Ishikawa (cell line): Measurements from ENCODE around the gene SLC5A10.

Source experiments
- CEBPB ChIP-seq: IDR thresholded peaks from 2 replicates; pipeline ENCODE4 v1.6.1; 2012
- CREB1 ChIP-seq: IDR thresholded peaks from 2 replicates; pipeline ENCODE4 v1.6.1; 2012; ENCODE audit warnings: low read depth
- EGR1 ChIP-seq: IDR thresholded peaks from 2 replicates; pipeline ENCODE4 v1.6.1; 2012
- EP300 ChIP-seq: IDR thresholded peaks from 2 replicates; pipeline ENCODE4 v1.6.1; 2012; ENCODE audit warnings: borderline replicate concordance
- FOXM1 ChIP-seq: IDR thresholded peaks from 2 replicates; pipeline ENCODE4 v1.6.1; 2012; ENCODE audit warnings: low read depth, borderline replicate concordance
- NFIC ChIP-seq: IDR thresholded peaks from 2 replicates; pipeline ENCODE4 v1.6.1; 2012
- RAD21 ChIP-seq: IDR thresholded peaks from 2 replicates; pipeline ENCODE4 v1.6.1; 2012; ENCODE audit warnings: low read depth
- TAF1 ChIP-seq: IDR thresholded peaks from 2 replicates; pipeline ENCODE4 v1.6.1; 2012; ENCODE audit warnings: low read depth, mild to moderate bottlenecking
- TCF12 ChIP-seq: IDR thresholded peaks from 2 replicates; pipeline ENCODE4 v1.6.1; 2012; ENCODE audit warnings: low read depth
- TEAD4 ChIP-seq: IDR thresholded peaks from 2 replicates; pipeline ENCODE4 v1.6.1; 2012
- YY1 ChIP-seq: IDR thresholded peaks from 2 replicates; pipeline ENCODE4 v1.6.1; 2012; ENCODE audit warnings: low read depth
- ZBTB7A ChIP-seq: IDR thresholded peaks from 2 replicates; pipeline ENCODE4 v1.6.1; 2012; ENCODE audit warnings: low read depth
- TF ChIP-seq, protein P1 (sequence below): IDR thresholded peaks from 2 replicates; pipeline ENCODE4 v1.6.1; 2012; ENCODE audit warnings: low read depth, mild to moderate bottlenecking
- TF ChIP-seq, protein P2 (sequence below): IDR thresholded peaks from 2 replicates; pipeline ENCODE4 v1.6.1; 2012
- TF ChIP-seq, protein P3 (sequence below): IDR thresholded peaks from 2 replicates; pipeline ENCODE4 v1.6.1; 2012

Gene SLC5A10

DNA sequence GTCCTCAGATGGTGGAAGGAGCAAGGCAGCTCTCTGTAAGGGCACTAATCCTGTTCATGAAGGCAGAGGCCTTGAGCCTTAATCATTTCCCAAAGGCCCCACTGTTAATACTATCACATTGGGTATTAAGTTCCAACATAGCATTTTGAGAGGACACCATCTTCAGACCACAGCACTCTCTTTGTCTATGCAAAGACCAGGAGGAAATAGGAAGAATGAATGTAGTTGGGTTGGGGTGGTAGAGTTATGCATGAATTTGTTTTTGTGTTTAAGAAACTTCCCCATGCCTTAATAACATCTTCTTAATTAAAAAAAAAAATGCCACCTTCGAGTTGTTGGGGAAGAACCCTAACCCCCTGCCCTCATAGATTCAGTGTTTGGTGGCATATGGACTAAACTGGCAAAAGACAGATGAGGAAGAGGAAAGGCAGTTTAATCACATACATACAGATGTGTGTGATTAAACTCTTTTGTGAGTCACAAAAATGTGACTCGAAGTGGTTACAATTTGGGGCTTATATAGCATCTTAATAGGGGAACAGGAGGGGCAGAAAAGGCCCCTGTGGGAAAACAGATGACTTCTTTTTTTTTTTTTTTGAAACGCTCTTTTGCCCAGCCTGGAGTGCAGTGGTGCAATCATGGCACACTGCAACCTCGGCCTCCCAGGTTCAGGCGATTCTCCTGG, 35.0 kb upstream of the SLC5A10 start:
- TF ChIP-seq, protein P1, sequence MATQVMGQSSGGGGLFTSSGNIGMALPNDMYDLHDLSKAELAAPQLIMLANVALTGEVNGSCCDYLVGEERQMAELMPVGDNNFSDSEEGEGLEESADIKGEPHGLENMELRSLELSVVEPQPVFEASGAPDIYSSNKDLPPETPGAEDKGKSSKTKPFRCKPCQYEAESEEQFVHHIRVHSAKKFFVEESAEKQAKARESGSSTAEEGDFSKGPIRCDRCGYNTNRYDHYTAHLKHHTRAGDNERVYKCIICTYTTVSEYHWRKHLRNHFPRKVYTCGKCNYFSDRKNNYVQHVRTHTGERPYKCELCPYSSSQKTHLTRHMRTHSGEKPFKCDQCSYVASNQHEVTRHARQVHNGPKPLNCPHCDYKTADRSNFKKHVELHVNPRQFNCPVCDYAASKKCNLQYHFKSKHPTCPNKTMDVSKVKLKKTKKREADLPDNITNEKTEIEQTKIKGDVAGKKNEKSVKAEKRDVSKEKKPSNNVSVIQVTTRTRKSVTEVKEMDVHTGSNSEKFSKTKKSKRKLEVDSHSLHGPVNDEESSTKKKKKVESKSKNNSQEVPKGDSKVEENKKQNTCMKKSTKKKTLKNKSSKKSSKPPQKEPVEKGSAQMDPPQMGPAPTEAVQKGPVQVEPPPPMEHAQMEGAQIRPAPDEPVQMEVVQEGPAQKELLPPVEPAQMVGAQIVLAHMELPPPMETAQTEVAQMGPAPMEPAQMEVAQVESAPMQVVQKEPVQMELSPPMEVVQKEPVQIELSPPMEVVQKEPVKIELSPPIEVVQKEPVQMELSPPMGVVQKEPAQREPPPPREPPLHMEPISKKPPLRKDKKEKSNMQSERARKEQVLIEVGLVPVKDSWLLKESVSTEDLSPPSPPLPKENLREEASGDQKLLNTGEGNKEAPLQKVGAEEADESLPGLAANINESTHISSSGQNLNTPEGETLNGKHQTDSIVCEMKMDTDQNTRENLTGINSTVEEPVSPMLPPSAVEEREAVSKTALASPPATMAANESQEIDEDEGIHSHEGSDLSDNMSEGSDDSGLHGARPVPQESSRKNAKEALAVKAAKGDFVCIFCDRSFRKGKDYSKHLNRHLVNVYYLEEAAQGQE: no peak
- TF ChIP-seq, protein P2, sequence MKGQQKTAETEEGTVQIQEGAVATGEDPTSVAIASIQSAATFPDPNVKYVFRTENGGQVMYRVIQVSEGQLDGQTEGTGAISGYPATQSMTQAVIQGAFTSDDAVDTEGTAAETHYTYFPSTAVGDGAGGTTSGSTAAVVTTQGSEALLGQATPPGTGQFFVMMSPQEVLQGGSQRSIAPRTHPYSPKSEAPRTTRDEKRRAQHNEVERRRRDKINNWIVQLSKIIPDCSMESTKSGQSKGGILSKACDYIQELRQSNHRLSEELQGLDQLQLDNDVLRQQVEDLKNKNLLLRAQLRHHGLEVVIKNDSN: no peak
- TF ChIP-seq CREB1 (no peak), CEBPB (no peak), TCF12 (no peak), YY1 (no peak), ZBTB7A (no peak), EP300 (no peak), EGR1 (no peak), TEAD4 (no peak)

DNA sequence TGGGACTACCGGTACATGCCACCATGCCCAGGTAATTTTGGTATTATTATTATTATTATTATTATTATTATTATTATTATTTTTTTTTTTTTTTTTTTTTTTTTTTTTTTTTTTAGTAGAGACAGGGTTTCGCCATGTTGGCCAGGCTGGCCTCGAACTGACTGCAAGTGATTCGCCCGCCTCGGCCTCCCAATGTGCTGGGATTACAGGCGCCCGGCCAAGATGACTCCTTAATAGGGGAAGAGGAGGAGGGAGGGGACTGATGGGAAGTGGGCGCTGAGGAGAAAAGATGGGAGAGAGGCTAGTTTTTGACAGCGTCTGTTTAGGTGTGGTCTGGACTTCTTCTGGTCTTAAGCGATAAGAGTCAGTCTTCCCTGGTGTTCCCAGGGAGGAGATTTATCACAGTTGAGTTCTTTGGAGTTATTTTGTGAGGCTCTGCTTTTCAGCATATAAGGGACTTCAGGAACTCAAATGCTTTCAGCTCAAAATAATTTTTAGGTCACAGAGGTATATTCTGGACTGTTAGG, 34.4 kb upstream of the SLC5A10 start:
- TF ChIP-seq, protein P2: no peak
- TF ChIP-seq TCF12: no peak
- no peak for TF ChIP-seq RAD21

DNA sequence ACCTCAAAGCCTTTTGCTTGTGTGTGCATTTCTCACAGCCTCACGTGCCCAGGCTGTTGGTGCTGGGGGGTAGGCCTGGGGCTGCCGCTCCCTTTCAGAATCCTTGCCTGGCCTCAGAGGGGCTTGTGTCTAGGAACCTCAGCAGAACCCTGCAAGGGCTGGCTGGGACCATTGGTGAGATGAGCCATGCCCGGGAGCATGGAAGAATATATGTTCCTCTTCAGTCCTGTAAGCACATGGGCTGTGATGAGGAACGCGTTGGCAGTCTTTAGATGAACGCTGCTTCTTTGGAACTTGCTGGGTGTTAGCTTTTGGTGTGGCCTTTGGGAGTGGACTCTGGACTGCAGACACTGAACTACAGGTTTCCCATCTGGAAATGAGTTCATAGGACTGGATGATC, 32.0 kb upstream of the SLC5A10 start:
- TF ChIP-seq EGR1 (no peak), YY1 (no peak), EP300 (no peak), TAF1 (no peak), RAD21 (no peak), TEAD4 (no peak), TCF12 (no peak), CEBPB (no peak), FOXM1 (no peak), CREB1 (no peak)
- TF ChIP-seq, protein P3, sequence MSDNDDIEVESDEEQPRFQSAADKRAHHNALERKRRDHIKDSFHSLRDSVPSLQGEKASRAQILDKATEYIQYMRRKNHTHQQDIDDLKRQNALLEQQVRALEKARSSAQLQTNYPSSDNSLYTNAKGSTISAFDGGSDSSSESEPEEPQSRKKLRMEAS: no peak
- TF ChIP-seq, protein P1: no peak
- TF ChIP-seq, protein P2: no peak

DNA sequence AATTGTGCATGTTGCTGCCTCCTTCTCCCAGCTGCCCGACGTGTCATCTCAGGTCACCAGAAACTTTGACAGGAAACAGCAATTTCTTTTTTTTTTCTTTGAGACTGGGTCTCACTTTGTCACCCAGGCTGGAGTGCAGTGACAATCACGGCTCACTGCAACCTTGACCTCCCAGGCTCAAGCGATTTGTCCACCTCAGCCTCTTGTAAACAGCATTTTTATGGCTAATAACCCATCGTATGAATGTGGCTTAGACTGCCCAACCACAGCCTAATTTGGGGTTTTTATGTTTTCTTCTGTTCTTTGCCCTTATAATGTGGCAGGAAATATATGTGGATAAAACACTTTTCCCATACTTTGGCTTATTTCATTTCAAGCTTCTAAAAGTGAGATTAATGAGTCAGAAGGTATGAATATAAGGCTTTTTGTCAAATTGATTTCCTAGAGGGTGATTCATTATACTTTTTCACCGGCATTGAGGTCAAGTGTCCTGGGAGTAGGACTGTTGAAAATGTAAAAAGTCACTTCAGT, 31.0 kb upstream of the SLC5A10 start:
- TF ChIP-seq CREB1 (no peak), NFIC (no peak), TCF12 (no peak), YY1 (no peak), RAD21 (no peak), EP300 (no peak), TEAD4 (no peak), FOXM1 (no peak), EGR1 (no peak), ZBTB7A (no peak), CEBPB (no peak)
- TF ChIP-seq, protein P1: no peak
- TF ChIP-seq, protein P3: no peak
- TF ChIP-seq, protein P2: no peak
